GM18868 (cell line): ENCODE measurements around the gene DCC.

ENCODE experiments used
- ATAC-seq: cut with Tn5 transposase; IDR thresholded peaks from one replicate; pipeline ENCODE4 v1.9.1; 2021; ENCODE audit warnings: mild to moderate bottlenecking, moderate library complexity; ENCODE audit not compliant: unreplicated experiment

DCC gene

GRCh38 chr18:52339891-52340371, at the start of gene DCC:
Gene DCC, plus strand, starts transcription at chr18:52340197. Its CDS starts 591 bp downstream, at chr18:52340788.
- ATAC-seq: no peak

GRCh38 chr18:52310651-52311050, 29.3 kb upstream of the DCC start:
- no peak for ATAC-seq

DNA sequence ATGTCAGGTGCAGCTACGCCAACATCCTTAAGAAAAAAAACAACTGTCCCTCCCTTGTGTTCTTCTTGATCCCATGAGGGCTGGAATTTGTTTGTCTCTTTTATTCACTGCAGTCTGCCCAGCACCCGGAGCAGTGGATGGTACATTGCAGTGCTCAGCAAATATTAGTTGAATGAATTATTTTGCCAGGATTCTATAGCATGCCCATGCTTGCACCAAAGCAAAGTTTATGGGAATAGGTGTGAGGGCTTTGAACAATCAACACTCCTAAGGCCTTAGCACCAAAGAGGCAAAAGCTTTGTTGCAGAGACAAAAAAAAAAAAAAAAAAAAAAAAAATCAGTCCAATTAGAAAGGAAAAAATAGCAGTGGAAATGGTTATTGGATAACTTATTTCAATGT, 28.7 kb upstream of the DCC start:
- ATAC-seq: no peak

GRCh38 chr18:52312346-52312745, 27.7 kb upstream of the DCC start:
- ATAC-seq: no peak

DNA sequence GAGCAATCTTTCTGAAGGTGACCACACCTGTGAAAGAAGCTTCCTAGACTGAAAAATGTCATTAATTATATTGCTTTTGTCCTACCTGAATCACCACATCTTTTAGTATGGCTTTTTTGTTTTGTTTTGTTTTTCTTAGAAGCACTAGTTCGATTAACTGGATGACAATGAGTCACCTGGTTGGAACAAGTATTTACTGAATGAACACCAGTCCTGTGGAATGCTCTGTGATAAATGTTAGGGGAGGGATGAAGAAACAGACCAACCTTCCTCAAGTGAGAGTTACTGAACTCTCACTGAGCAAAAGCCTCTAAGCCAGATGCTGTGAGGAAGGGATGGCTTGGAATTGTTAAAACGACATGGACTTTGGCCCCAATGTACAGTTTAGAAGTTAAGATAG, 26.8 kb upstream of the DCC start:
- no peak for ATAC-seq

- no peak for ATAC-seq
Observed at GRCh38 chr18:52319424-52319983, 20.5 kb upstream of the DCC start.

DNA sequence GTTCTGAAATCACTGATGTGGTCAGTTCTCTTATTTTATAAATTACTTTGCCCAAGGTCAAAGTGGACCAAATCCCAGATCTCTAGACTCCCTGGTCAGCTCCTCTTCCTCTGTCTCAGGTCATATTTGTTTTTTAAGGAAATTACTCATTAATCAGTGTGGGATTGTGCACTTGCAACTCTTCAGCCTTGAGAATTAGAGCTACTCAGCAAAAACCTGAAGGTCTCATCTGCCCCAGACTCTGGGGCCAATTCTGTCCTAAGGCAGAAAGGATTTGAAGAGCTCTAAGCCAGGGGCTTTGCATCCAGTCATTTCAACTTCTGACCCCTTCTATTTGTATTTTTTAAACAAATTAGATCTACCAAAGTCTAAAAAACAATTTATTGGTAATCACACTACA, 17.7 kb upstream of the DCC start:
- no peak for ATAC-seq

- no peak for ATAC-seq
Observed at GRCh38 chr18:52323802-52324201, 16.2 kb upstream of the DCC start.

GRCh38 chr18:52325997-52326396, 14.0 kb upstream of the DCC start:
- ATAC-seq: no peak

DNA sequence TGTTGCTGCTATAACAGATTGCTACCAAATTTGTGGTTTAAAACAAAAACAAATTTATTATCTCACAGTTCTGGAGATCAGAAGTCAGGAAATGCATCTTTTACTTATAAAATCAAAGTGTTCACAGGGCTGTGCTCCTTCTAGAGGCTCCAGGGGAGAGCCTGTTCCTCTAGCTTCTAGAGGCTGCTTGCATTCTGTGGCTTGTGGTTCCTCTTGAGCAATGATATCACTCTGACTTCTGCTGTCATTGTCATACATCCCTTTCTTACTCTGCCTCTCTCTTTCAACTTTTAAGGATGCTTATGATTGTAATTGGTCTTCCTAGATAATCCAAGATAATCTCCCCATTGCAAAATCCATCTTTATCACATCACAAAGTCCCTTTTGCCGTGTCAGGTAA, 6.1 kb upstream of the DCC start:
- no peak for ATAC-seq

DNA sequence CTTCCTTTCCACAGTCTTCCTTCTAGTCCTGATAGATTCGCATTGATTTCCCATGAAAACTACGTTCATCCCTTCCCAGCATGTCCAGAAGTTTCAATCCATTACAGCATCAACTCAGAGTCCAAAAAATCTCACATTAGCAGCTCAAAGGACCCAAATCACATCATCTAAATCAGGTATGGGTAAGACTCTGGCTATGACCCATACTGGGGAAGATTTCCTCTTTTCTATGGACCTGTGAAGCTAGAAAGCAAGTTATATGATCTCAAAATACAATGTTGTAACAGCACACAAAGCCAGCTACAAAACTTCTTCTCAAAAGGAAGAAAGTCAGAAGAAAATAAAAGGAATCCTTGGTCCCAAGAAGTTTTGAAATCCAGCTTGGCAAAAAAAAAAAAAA, 5.7 kb upstream of the DCC start:
- no peak for ATAC-seq

- ATAC-seq: no peak
Observed at GRCh38 chr18:52334896-52335295, 5.1 kb upstream of the DCC start.

GRCh38 chr18:52337276-52337675, 2.7 kb upstream of the DCC start:
- no peak for ATAC-seq

DNA sequence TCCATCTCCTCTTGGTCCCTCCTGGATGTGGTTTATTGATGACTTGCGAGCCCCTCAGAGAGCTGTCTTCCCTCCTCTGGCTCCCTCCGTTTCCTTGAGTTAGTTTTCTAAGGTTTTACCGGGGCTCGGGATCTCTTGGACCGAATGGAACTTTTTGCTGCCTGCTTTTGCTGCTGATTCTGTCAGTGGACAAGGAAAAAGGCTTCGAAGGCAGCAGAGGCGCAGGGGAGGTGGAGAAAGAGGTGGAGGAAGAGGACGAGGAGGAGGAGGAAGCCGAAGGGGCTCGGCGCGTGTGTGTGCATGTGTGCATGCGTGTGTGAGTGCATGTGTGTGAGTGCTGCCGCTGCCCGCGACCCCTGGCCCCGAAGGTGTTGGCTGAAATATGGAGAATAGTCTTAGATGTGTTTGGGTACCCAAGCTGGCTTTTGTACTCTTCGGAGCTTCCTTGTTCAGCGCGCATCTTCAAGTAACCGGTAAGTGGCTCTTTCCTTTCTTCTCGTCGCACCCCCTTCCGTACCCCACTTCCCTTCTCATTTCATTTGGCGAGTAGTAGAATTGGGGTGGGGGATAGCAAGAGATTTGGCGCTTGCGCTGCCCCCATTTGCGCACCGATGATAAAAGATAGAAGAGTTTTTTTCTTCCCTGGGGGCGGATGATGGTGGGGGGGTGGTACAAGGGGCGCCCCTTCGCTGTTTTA, 557 bp downstream of the DCC start:
- ATAC-seq: no peak

- ATAC-seq: no peak
Observed at GRCh38 chr18:52341103-52341432, 1.1 kb downstream of the DCC start.

DNA sequence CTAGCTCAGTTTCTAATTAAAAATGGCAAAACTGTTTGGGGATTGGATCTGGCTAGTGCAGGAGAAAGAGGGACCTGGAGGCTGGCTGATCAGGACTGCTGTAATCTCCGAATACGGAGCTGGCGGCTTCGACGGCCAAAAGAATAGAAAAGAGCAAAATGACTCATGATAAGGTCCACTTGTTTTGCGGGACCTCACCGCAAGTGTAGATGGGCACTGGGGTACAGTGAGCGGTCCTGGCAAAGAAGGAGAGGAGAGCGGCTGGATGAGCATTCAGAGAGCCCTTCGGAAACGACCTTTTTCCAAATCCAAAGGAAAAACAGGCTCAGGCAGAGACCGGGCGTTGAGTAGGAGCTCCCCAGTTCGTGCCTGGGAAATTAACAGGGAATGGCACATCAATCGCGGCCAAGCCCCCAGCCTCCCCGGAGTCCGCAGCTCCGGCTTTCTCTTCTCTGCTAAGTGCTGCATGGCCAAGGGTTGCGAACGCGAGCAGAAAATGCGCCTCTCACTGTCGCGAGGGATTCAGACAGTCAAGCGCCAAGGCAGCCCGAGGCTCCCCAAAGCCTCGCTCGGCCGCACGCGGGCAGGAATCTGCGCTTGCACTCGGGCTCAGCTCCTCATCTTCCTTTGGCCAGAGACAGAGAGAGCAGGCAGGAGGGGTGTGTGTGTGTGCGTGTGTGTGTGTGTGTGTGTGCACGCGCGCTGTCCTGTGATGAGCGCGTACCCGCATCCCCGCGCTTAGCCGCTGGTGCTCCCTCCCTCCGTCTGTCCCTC, 1.8 kb downstream of the DCC start:
- no peak for ATAC-seq

GRCh38 chr18:52342456-52342855, 2.5 kb downstream of the DCC start:
- no peak for ATAC-seq

DNA sequence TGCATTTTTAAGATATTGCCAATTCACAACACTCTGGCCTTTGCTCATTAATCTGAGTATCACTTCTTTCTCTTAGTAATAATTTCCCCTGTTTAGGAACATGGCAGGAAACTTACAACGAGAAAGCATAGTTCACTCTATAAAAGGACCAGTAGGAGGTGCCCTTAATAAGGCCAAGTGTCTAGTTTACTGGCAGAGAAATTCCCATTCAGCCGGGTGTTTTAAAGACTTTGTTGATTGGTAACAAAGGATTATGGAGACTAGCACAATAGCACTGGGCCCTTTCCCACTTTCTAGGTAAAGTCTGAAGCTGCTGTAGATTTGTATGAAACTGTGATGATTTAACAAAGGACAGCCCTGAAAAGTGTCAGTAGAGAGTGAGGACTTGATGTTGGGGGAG, 3.1 kb downstream of the DCC start:
- no peak for ATAC-seq

- no peak for ATAC-seq
Observed at GRCh38 chr18:52343731-52344340, 3.8 kb downstream of the DCC start.

GRCh38 chr18:52344881-52345280, 4.9 kb downstream of the DCC start:
- ATAC-seq: no peak

DNA sequence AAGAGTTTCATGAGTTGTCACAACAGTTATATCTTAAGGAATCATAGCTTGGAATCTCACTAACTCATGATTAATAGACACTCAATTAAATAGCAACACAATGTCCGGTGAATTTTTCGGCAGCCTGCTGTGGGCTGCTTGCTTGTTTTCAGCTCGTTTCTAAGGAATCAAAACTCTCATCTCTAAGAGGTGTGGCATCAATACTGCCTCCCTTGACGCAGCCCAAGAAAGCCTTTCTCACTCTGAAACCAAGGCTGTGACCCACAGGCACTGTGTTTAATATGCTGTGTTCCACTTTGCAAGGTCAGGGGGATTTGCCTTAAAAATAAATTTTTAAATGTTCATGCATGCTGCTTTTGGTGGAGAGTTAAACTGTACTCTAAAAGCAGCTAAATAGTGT, 5.4 kb downstream of the DCC start:
- no peak for ATAC-seq

DNA sequence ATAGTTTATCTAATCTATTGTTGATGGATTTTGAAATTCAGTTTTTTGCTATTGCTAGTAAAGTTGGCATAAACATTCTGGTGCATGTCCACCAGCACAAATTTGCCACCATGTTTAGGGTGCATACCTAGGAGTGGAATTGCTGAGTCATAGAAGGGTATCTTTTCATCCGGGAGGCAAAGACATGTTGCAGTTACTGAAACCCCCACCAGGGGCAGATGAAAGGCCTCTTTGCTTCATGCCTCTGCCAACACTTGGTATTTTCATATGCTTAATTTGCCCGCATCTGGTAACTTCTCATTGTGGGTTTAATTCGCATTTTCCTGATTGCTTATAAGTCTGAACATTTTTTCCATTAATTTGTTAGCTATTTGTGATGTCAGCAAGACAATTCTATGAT, 8.2 kb downstream of the DCC start:
- ATAC-seq: no peak
